DLD1 (cell line): ENCODE results near the gene TMEM201.

Source experiments
- in situ Hi-C: cut with HindIII; loops from 2 replicates; pipeline ENCODE4 v1.10.0; 2017; ENCODE audit warnings: low sequenced_read_pairs

Gene TMEM201

GRCh38 chr1:9598316-9598700 lies 9.6 kb downstream of the TMEM201 start:
- in situ Hi-C loops = no loop called here

GRCh38 chr1:9599741-9600140 lies 11.0 kb downstream of the TMEM201 start:
- in situ Hi-C loops = no loop called here

- in situ Hi-C loops = no loop called here
Observed at GRCh38 chr1:9600861-9601834, 12.4 kb downstream of the TMEM201 start.

- in situ Hi-C loops = no loop called here
Observed at GRCh38 chr1:9601942-9602793, 13.5 kb downstream of the TMEM201 start.

GRCh38 chr1:9602794-9603167 lies 14.1 kb downstream of the TMEM201 start:
- in situ Hi-C loops = no loop called here

- in situ Hi-C loops = no loop called here
Observed at GRCh38 chr1:9603307-9603706, 14.6 kb downstream of the TMEM201 start.

GRCh38 chr1:9603766-9604753 lies 15.3 kb downstream of the TMEM201 start:
- in situ Hi-C loops = no loop called here

- in situ Hi-C loops = no loop called here
Observed at GRCh38 chr1:9604836-9605235, 16.1 kb downstream of the TMEM201 start.

GRCh38 chr1:9605946-9606455 lies 17.3 kb downstream of the TMEM201 start:
- in situ Hi-C loops = no loop called here

GRCh38 chr1:9606458-9606857 lies 17.7 kb downstream of the TMEM201 start:
- in situ Hi-C loops = no loop called here

GRCh38 chr1:9606948-9607347 lies 18.2 kb downstream of the TMEM201 start:
- in situ Hi-C loops = no loop called here

- in situ Hi-C loops = no loop called here
Observed at GRCh38 chr1:9607352-9607751, 18.6 kb downstream of the TMEM201 start.

- in situ Hi-C loops = no loop called here
Observed at GRCh38 chr1:9609998-9610397, 21.3 kb downstream of the TMEM201 start.

GRCh38 chr1:9610548-9610947 lies 21.8 kb downstream of the TMEM201 start:
- in situ Hi-C loops = no loop called here

- in situ Hi-C loops = no loop called here
Observed at GRCh38 chr1:9611716-9612115, 23.0 kb downstream of the TMEM201 start.

GRCh38 chr1:9612162-9612845 lies 23.6 kb downstream of the TMEM201 start:
- in situ Hi-C loops = no loop called here

GRCh38 chr1:9612871-9613624 lies 24.3 kb downstream of the TMEM201 start:
- in situ Hi-C loops = no loop called here

- in situ Hi-C loops = no loop called here
Observed at GRCh38 chr1:9613625-9614299, 25.1 kb downstream of the TMEM201 start.
